HuH-7.5 (cell line): Measurements from ENCODE around the gene CCDC88C.

ENCODE experiments used
- DNase-seq: peaks from one replicate; pipeline ENCODE4 v3.0.0; 2011; ENCODE audit warnings: low spot score

The CCDC88C gene

DNA sequence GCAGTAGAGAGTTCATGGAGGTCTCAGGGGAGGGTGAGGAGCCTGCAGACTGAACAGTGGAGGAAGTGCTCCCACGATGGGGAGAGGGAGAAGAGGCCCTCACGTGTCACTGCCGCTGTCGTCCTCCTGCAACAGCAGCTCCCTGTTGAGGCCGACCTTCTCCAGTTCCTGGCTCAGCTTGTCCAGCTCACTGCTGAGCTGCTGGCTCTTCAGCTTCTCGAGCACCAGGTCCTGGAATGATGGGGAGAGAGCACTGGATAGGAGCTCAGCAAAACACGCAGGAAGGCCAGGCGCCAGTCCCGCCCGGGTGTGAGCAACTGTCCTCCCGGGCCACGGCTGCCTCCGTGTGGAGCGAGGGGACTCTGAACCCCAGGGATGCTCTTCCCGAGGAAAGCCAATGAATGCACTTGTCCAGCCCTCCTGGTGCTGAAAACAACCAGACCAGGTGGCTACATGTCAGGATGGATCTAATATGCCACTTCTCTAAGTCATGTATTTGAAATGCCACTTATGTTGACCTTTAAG is 107.8 kb downstream of the CCDC88C start:
- no peak for DNase-seq

DNA sequence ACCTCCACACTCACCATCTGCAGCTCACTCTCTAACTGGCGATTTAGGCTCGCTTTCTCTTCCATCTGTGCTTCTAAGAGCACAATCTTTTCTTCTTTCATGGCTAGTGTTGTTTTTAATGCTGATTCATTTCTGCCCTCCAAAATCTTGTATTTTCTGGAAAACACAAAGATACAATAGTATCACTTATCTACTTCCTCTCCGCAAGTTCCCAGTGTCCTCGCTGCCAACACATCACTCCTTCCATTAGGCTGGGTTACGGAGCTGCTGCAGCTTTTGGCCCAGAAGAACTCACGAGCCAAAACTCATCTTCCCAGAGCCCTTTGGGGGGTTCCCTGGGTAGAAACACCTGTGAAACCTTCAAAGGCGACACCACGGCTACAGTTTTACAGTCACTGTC is 109.3 kb downstream of the CCDC88C start:
- no peak for DNase-seq

DNA sequence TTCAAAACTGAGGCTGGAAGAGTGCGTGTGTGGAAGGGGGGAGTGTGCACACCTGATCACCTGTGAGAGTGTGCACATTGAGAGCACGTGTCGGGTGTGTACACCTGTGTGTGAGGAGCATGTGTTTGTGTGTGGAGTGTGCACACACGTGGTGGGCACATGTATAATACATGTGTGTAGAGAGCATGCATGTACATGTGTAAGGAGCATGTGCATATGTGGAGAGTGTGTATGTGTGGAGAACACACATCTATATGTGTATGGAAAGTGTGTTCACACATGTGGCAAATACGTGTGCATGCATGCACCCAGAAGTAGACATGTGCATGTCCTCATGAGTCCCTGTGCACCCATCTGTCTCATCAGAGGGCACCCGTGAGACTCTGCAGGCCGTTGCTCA is 110.0 kb downstream of the CCDC88C start:
- no peak for DNase-seq

DNA sequence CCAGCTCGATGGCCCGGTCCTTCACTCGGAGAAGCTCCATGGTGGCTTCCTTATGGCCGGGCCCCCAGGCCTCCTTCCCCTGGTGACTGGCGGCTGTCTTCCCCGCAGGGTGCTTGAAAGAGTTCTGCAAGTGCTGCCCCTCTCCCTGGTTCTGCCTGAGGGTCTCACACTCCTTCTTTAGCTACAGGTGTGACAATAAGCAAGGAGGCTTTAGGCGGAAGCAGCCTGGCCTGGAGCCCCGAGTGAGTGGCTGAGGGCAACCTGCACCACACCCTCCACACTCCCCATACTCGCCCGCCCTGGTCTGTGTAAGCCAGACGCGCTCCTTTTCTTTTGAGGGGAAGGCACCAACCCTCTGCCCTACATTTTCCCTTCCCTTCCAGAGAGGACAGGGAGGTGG is 110.6 kb downstream of the CCDC88C start:
- DNase-seq = no peak

DNA sequence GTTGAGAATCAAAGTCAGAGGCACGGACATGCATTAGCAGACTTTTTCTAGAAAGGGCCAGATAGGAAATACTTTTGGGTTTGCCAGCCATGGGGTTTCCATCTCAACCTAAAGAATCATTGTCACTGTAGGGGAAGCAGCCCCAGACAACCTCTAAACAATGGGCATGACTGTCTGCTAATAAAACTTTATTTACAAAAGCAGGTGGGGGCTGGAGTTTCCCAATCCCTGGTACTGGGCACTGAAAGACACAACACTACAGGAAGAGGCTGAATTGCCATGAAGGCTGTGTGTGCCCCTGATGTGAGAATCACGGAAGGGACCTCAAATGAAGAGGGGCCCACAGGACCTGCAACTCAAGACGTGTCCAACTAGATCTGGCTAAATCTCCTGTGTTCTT is 111.1 kb downstream of the CCDC88C start:
- DNase-seq = no peak

DNA sequence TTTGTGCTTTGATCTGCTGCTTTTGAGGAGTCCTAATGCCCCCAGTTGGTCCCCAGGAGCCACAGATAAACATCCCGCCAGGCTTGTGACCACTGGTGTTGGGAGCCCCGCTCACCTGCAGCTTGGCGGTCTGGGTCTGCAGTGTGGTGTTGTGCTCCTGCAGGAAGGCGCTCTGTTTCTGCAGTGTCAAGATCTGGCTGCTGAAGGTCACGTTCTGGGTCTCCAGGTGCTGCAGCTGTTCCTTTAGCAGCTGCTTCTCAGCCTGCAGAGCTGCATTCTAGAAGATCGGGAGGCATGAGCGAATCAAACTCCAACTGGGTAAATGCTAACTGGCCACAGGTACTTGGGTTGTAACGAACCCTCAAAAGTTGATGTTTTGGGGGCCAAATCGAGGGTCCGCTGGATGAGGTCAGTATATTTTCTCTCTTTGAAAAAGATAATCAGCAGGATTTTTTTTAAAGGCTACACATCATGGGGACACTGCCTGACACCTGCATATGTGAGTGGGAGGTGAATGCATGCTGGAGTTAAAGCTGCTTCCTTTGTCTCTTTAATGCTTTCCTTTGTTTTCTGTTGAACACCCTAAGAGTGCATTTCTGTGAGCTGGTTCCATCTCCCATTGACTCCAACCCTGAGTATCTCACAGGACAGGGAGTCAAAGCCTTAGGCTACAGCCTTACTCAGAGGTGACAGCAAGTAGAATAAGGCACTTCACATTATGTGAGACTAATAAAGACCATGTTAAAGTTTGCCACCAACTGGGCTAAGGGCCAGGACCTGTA is 111.8 kb downstream of the CCDC88C start:
- no peak for DNase-seq

DNA sequence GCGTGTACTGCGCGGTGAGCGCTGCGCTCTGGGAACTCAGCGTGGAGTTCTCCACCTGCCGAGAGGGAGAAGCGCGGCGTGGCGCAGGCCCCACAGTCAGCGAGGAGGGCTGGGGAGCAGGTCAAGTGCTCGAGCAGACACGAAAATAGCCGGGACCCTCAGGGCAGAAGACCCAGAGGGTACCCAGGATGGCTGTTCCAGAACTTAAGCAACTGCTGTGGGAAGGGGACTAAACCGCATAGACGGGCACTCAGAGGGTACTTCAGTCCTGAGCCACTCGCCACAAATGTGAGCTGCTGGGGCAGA is 113.7 kb downstream of the CCDC88C start:
- DNase-seq = no peak

DNA sequence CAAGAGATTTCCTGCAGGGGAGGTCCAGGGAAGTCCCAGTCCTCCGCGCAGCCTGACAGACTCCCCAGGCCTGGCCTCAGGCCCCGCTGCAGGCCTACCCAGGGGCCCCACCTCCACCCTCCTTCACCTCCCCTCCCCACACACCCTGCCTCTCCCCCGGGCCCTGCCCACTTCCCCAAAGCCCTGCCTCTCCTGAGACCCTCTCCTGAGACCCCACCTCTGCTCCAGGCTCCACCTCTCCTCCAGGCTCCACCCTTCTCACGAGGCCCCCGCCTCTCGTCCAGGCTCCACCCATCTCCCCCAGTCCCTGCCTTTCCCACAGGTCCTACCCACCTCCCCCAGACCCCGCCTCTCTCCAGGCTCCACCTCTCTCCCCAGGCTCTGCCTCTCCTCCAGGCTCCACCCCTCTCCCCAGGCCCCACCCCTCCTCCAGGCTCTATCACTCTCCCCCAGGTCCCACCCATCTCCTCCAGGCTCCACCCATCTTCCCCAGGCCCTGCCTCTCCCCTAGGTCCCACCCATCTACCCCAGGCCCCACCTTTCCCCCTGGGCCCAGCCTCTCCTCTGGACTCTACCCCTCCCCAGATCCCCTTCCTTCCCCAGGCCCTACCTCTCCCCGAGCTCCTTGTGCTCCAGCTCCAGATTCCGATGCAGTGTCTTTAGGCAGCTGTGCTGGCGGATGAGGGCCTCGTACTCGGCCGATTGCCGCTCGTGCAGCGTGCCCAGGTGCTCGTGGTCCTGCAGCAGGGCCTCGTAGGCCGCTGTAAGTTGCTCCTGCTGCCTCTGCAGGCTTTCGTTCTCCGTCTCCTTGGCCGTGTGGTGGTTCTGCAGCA is 114.3 kb downstream of the CCDC88C start:
- DNase-seq = peak; percentile 33

DNA sequence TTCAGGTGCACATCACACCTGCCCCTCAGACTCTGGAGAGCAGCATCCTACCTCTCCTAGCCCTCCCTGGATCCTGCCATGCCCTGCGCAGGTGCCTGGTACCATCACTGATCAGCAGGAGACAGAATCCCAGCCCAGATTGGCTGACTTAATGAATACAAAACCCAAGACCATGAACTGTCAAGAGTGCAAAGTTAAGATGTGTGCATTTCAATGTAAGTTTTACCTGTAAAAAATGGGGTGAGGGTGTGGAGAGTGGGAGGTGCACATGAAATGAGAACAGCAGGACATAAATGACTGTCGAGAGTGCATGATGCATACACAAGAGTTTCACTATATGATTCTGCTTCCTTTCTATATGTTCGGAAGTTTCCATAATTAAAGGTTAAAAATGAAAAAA is 115.2 kb downstream of the CCDC88C start:
- DNase-seq = no peak

DNA sequence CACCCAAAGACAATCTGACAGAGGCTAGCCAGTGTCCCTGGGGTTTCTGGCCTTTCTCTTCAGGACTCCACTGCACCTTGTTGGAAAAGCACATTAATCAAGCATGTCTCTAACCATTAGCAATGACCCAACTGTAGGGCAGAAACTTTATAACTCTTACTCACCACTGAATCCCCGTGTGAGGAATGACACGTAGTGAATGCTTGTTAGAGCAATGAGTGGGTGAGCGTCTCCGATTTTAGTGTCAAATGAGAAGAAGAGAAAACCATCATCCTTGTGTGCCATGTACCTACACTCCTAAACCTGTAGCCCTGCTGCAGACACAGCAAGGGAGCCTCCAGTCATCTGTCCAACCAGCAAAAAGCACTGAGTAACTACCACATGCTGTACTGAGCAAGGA is 116.7 kb downstream of the CCDC88C start:
- no peak for DNase-seq

DNA sequence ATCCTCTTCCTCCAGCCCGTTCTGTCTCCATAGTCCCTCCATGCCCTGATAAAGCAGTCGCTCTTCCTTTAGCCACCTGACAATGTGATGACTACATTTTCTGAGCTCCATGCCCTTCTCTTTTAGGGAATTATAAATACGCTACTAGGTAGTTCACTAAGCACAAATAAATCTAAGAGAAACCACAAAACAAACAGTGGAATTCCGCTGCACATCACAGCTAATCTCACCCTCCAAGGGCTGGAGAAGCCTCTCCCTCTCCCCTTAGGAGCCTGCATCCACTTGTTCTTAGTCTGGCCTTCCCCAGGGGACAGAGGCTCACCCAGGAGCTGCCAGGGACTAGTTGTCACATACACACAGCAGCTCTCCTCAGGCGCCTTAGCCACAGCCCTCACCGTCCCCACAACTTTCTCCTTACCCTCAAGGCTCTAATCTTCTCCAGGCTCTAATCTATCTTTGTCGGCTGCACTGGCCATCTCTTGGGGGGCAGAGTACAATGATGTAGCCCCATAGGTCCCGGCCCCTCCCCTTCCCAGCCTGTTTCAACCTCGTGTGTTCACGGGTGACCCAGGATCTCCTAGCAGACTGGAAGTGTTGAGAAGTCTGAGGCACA is 117.2 kb downstream of the CCDC88C start:
- no peak for DNase-seq

DNA sequence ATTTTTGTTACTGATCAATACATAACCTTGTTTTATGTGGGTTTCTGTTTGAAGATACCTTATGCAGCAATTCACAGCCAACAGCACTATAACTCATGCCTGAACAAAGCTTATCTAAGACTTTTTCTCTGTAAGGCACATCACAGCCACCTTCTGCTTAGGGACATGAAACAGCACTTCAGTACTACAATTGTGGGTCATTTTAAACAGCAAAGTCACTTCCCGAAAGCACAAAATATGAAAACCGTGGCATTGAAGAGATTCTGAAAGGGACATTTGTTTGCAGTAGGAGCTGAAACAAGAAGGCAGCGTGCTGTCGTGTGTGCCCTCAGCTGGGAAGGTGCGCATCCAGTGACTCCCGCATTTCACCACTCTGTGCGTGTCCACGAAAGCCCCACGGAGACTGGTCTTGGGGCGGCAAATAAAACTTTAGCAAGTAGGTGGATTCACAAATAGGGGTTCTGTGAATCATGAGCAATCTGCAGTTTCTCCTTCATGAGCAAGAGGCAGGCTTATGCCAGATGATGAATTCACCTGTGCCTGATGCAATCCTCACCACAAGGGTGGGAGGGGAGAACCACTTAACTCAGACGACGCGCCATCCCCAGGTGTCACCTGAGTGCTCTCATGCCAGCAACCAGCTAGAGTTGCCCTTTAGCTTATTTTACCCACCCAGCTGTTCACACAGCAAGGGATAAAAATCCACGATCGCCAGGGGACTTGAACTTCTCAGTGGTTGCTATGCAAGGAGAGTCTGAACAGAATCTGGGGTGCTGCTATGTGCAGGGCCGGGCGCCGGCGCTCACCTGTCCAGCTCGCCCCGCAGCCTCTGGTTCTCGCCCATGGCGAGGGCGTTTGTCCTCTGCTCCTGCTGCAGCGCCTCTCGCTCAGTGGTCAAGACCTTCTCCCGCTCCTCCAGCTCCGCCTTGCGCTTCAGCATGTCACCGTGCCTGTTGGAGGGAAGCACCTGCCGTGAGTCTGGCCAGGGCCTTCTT is 118.2 kb downstream of the CCDC88C start:
- DNase-seq = no peak

DNA sequence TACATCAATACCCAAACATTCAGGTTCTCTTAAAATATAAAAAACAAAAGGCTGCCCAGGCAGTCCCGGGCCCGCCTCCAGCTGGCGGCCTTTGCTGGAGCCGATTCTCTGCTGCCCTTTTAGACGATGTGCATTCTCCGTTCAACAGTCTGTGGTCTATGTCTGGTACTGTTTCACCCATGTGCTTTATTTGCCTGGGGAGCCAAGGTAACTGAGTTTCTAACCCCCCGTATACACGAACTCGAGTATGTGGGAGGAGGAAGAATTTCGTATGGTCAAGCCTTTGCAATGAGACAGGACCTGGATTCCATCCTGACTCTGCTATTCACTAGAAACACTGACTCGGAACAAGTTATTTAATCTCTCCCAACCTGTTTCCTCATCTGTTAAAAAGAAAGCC is 119.0 kb downstream of the CCDC88C start:
- DNase-seq = no peak

DNA sequence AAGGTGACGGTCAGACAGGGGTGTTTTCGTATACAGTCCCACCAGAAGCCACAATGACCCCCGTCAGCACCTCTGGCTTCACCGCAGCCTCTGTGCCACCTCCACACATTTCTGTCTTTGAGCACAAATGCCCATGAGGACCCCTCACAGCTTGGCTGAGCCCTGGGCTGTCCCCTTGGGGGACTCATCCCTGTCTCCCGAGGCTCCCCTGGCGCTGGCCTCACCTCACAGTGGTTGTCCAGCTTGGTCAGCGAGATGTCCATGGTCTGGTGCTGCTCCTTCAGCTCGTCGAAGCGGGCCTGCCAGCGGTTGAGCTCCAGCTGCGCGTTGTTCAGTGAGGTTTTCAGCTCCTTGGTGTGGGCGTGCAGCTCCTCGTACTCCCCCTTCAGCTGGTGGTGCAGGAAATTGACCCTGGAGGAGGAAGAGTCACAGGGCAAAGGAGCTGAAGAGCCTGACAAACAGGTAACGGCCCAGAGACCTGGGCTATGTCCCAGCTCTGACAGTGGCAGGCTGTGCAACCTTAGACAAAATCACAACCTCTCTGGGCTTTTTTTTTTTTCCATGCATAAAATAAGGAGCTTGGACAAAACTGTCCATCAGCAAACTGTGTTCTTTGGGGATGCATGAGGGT is 120.4 kb downstream of the CCDC88C start:
- no peak for DNase-seq

DNA sequence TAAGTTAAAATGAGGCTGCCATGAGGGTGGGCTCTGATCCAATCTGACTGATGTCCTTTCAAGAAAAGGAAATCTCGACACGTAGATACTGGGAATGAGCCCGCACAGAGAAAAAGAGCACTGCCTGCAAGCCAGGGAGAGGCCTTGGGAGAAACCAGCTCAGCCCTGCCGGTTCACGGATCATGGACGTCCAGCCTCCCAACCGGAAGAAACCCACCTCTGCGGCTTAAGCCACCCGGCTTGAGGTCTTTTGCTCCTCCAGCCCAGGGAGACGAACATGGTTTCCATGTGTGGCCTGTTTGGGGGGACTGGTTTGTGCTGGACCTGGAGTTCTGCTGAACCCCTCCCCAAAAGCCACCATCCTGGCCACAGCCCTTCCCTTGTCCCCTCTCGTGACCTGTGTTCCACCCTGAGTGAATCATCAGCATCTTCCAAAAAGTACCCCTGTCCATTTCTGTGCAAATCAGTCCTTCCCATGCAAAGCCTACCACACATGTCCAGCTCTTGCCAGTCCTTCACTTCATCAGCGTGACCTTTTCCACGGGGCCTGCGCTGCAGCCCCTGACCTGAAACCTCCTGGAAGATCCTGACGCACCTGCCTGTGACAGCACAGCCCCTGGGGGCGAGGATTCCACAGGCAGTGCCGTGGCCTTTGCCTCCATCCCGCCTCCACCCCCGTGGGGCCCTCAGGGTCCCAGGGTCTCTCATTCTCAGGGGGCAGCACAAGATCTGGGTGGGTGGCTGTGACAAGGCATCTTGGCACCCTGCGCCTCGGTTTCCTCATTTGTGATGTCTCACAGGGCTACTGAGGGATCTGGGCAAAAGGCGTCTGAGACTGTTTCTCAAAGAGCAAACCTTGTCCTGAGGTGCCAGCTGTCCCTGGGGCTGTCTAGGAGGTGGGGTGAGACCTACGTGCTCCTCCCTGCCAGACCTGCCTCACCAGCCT is 121.5 kb downstream of the CCDC88C start:
- no peak for DNase-seq

DNA sequence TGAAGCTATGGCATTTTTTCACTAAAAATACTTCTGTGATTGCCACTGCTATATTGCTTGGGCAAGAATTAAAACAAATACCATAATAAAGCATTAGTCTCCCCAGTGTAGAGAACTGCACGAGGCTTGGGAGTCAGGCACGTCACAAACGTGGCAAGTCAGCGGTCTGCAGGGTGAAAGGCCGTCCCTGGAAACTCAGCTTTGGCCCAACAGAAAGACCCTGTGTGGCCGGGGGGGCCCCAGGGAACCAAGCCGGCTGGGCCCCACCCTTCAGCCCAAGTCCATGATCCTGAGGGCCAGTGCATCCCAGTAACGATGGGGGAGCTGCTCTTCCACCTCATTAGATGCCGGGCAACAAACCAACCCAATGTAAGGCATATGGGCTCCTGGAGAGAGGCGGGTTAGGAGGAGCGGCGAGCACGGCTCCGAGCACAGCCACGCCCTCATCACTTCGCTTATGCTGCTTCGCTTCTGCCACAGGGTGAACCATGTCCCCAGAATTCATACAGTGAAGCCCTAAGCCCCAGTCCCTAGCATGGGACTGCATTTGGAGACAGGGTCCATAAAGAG is 122.3 kb downstream of the CCDC88C start:
- no peak for DNase-seq

DNA sequence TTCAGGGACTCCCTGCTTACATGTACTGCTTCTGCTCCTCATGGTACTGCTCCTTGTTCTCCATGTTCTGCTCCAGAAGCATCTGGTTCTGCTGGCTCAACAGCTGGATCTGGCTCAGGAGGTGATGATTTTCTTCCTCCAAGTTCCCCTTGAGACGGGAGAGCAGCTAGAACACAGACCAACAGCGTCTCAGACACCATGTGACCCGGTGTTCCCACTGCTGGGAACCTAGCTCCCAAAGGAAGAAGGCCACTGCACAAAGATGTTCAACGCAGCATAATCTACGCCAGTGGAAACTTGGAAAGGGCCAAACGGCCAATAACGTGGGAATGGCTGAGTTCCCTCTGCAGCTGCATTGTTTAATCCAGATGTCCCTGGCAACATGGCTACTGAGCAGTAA is 123.5 kb downstream of the CCDC88C start:
- no peak for DNase-seq

DNA sequence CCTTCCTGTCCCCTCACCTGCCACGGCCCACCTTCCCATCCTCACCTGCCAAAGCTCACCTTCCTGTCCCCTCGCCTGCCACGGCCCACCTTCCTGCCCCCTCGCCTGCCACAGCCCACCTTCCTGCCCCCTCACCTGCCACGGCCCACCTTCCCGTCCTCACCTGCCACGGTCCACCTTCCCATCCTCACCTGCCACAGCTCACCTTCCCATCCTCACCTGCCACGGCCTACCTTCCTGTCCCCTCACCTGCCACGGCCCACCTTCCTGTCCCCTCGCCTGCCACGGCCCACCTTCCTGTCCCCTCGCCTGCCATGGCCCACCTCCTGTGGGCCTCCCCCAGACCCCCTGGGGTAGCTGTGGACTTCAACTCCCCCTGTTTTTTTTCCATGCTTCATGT is 124.3 kb downstream of the CCDC88C start:
- DNase-seq = no peak

DNA sequence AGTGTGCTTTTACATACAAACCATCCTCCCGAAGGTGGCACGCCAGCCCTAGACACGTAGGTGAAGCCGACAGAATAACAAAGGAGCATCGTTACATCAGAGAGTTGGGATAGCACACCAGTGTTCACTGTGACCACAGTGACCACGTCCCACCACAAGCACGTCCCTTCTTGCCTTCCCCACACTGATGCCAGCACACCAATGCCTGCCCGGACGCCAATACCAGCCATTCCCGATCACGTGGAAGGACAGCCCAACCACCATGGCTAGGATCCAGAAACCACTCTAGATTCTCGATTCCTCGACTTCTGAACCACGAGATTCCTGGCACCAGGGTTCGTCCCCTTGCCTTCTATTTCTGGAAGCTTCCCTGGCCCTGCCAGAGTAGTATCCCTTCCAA is 125.1 kb downstream of the CCDC88C start:
- no peak for DNase-seq
